GM18517 (cell line): ENCODE data around the gene CCDC70.
"Not testable (repeated sequence)": the region's sequence is repeated elsewhere in the genome, so short reads cannot be mapped to it uniquely, and the experiment has no call there.

Experiments
- ATAC-seq: cut with Tn5 transposase; IDR thresholded peaks from one replicate; pipeline ENCODE4 v1.9.1; 2021; ENCODE audit warnings: mild to moderate bottlenecking, moderate library complexity; ENCODE audit not compliant: unreplicated experiment

Gene CCDC70

GRCh38 chr13:51900471-51900870, 38.7 kb downstream of the CCDC70 start:
- no peak for ATAC-seq

- no peak for ATAC-seq
These were observed 41.0 kb downstream of the CCDC70 start for GRCh38 chr13:51902776-51903175.

GRCh38 chr13:51905787-51906186, 44.0 kb downstream of the CCDC70 start:
- ATAC-seq = no peak

GRCh38 chr13:51906581-51906980, 44.8 kb downstream of the CCDC70 start:
- no peak for ATAC-seq

- no peak for ATAC-seq
These were observed 45.4 kb downstream of the CCDC70 start for GRCh38 chr13:51907040-51907732.

- ATAC-seq = not testable (repeated sequence)
These were observed 47.5 kb downstream of the CCDC70 start for GRCh38 chr13:51909265-51909664.

GRCh38 chr13:51910508-51910907, 48.7 kb downstream of the CCDC70 start:
- no peak for ATAC-seq

GRCh38 chr13:51912091-51912490, 50.3 kb downstream of the CCDC70 start:
- no peak for ATAC-seq

- ATAC-seq = no peak
These were observed 50.9 kb downstream of the CCDC70 start for GRCh38 chr13:51912511-51913225.

- no peak for ATAC-seq
These were observed 51.8 kb downstream of the CCDC70 start for GRCh38 chr13:51913421-51914136.

- ATAC-seq = no peak
These were observed 52.3 kb downstream of the CCDC70 start for GRCh38 chr13:51914137-51914493.
